Glutamatergic neuron (in vitro differentiated cells): Measurements from ENCODE around the gene CREB3L4. TPM values are rescaled to one million over a fixed set of nuclear protein-coding genes. Genes with fewer than 3 reads are reported as not detected.
"Not testable (repeated sequence)": the region's sequence is repeated elsewhere in the genome, so short reads cannot be mapped to it uniquely, and the experiment has no call there.

Source experiments
- DNase-seq: peaks from one replicate; pipeline ENCODE4 v3.0.0; 2022
- H3K27ac Mint-ChIP-seq: one replicate; pipeline ENCODE4 v1.8.0; 2020; ENCODE audit warnings: mild to moderate bottlenecking, mixed read lengths, inconsistent platforms; ENCODE audit not compliant: unreplicated experiment
- H3K27me3 Mint-ChIP-seq: one replicate; pipeline ENCODE4 v1.8.0; 2020; ENCODE audit warnings: mild to moderate bottlenecking, moderate library complexity, mixed read lengths, inconsistent platforms; ENCODE audit not compliant: unreplicated experiment
- H3K36me3 Mint-ChIP-seq: one replicate; pipeline ENCODE4 v1.8.0; 2020; ENCODE audit warnings: mild to moderate bottlenecking, mixed read lengths, inconsistent platforms; ENCODE audit not compliant: unreplicated experiment
- H3K4me1 Mint-ChIP-seq: one replicate; pipeline ENCODE4 v1.8.0; 2020; ENCODE audit warnings: mild to moderate bottlenecking, low read depth, mixed read lengths, inconsistent platforms; ENCODE audit not compliant: unreplicated experiment
- H3K4me3 Mint-ChIP-seq: one replicate; pipeline ENCODE4 v1.8.0; 2020; ENCODE audit warnings: mild to moderate bottlenecking, mixed read lengths, inconsistent platforms; ENCODE audit not compliant: unreplicated experiment
- H3K9me3 Mint-ChIP-seq: one replicate; pipeline ENCODE4 v1.8.0; 2020; ENCODE audit warnings: mild to moderate bottlenecking, moderate library complexity, mixed read lengths, inconsistent platforms; ENCODE audit not compliant: unreplicated experiment
- microRNA-seq: library from miRNA; unstranded; fragments of <30 nt; microRNA quantifications from one replicate; pipeline ENCODE4, GENCODE V29; 2020; ENCODE audit not compliant: unreplicated experiment
- total RNA-seq: library from RNA; stranded (reverse); fragmentation: NEBNext Ultra II Directional; extraction: Animal tissue kit (Norgen Biotek cat#: 25700); gene quantifications from one replicate; pipeline ENCODE4 v1.2.1, GENCODE V29; 2021; ENCODE audit not compliant: unreplicated experiment
- TF ChIP-seq, protein P1 (sequence below): fragments of 200-600 bp; sonication (generic); IDR thresholded peaks from one replicate; pipeline ENCODE4 v1.5.0; 2021; ENCODE audit not compliant: partially characterized antibody, unreplicated experiment

Gene CREB3L4
- total RNA-seq, 1 donor from 2014 or later = 14.3 TPM

DNA sequence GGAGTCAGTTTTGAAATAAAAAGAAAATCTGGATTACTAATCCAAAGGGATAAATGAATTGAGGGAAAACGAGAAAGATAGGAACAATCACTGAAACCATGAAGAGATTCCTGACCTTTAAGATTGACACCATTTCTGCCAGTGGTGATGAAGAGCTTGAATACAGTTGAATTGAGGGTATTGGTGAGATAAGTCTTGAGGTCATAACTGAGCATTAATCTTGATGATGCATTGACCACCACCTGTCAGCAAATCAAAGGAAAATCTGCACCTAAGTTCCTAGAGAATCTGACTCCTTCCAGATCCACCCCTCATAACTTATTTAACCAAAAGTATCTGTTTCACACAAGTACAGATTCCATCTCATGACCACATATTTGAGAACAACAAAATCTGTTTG, 44.4 kb downstream of the CREB3L4 start:
- TF ChIP-seq, protein P1, sequence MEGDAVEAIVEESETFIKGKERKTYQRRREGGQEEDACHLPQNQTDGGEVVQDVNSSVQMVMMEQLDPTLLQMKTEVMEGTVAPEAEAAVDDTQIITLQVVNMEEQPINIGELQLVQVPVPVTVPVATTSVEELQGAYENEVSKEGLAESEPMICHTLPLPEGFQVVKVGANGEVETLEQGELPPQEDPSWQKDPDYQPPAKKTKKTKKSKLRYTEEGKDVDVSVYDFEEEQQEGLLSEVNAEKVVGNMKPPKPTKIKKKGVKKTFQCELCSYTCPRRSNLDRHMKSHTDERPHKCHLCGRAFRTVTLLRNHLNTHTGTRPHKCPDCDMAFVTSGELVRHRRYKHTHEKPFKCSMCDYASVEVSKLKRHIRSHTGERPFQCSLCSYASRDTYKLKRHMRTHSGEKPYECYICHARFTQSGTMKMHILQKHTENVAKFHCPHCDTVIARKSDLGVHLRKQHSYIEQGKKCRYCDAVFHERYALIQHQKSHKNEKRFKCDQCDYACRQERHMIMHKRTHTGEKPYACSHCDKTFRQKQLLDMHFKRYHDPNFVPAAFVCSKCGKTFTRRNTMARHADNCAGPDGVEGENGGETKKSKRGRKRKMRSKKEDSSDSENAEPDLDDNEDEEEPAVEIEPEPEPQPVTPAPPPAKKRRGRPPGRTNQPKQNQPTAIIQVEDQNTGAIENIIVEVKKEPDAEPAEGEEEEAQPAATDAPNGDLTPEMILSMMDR = no peak
- Mint-ChIP-seq H3K36me3 (no peaks in the 10 kb centered on the region), H3K4me1 (no peaks in the 10 kb centered on the region), H3K27me3 (no peaks in the 10 kb centered on the region), H3K9me3 (peaks cover 2% of the 10 kb centered on the region), H3K4me3 (no peak overlapping the region), H3K27ac (no peak overlapping the region)
- DNase-seq = no peak

- not testable (repeated sequence) for H3K36me3 Mint-ChIP-seq, DNase-seq, H3K9me3 Mint-ChIP-seq, H3K4me1 Mint-ChIP-seq, H3K27ac Mint-ChIP-seq, H3K4me3 Mint-ChIP-seq, H3K27me3 Mint-ChIP-seq
Observed at GRCh38 chr1:154012543-154012942, 44.8 kb downstream of the CREB3L4 start.

DNA sequence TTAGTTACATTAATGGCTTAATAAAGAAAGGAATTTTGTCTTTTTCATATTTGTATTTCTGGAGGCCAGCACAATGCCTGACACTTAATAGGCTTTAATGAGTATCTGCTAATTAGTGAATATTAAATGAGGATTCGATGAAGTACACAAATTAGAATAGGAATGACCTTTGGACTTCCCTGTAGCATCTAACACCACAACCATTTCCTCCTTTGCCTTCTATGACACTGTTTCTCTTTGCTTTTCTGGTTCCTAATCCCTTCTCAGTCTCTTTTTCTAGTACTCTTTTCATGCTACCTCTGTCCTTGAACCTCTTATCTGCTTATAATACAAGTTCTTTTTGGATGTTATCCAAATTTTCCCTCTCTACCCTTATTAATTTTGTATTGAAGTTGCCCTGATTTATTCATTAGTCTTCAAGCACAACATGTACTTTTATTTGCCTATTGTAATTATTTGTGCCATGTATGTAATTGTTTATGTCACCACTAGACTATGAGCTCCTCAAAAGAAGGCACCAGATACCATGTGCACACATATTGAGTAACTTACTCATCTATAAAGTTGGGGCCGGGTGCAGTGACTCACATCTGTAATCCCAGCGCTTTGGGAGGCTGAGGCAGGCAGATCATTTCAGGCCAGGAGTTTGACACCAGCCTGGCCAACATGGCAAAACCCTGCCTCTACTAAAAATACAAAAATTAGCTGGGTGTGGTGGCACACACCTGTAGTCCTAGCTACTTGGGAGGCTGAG, 46.6 kb downstream of the CREB3L4 start:
- Mint-ChIP-seq H3K36me3 (no peaks in the 10 kb centered on the region), H3K27ac (no peak overlapping the region), H3K27me3 (peaks cover 1% of the 10 kb centered on the region), H3K9me3 (peaks cover 2% of the 10 kb centered on the region), H3K4me1 (no peaks in the 10 kb centered on the region), H3K4me3 (no peak overlapping the region)
- TF ChIP-seq, protein P1 = no peak
- no peak for DNase-seq

GRCh38 chr1:154019269-154019668, 51.6 kb downstream of the CREB3L4 start:
- Mint-ChIP-seq H3K27ac (no peak overlapping the region), H3K27me3 (peaks cover 1% of the 10 kb centered on the region), H3K4me1 (no peaks in the 10 kb centered on the region), H3K36me3 (no peaks in the 10 kb centered on the region), H3K4me3 (no peak overlapping the region), H3K9me3 (no peaks in the 10 kb centered on the region)
- no peak for DNase-seq
- TF ChIP-seq, protein P1 = no peak

- Mint-ChIP-seq H3K27me3 (peaks cover 1% of the 10 kb centered on the region), H3K9me3 (no peaks in the 10 kb centered on the region), H3K36me3 (no peaks in the 10 kb centered on the region), H3K27ac (no peak overlapping the region), H3K4me3 (no peak overlapping the region), H3K4me1 (no peaks in the 10 kb centered on the region)
- DNase-seq = no peak
- TF ChIP-seq, protein P1 = no peak
Observed at GRCh38 chr1:154019940-154020339, 52.2 kb downstream of the CREB3L4 start.

Small RNA genes within 50 kb of the gene (microRNA-seq; reads per million reads assigned to microRNA genes)
- gene MIR6737 = 3.2 reads per million, percentile 23 among the genes with 10 or more reads in this experiment

Other genes starting within 250 kb of the CREB3L4 start
- gene INTS3, start 239.9 kb upstream of the CREB3L4 start, total RNA-seq = 56.7 TPM
- gene SLC27A3, start 192.5 kb upstream of the CREB3L4 start, total RNA-seq = 10.8 TPM
- 57.6 TPM for gene GATAD2B, start 44.9 kb upstream of the CREB3L4 start, total RNA-seq
- gene DENND4B, start 21.2 kb upstream of the CREB3L4 start, total RNA-seq = 72.9 TPM
- gene CRTC2, start 9.3 kb upstream of the CREB3L4 start, total RNA-seq = 47.3 TPM
- gene SLC39A1, start 4.4 kb upstream of the CREB3L4 start, total RNA-seq = 28.1 TPM
- gene JTB, start 9.8 kb downstream of the CREB3L4 start, total RNA-seq = 48.6 TPM
- 29.9 TPM for gene RAB13, start 18.4 kb downstream of the CREB3L4 start, total RNA-seq
- 881 TPM for gene RPS27, start 22.9 kb downstream of the CREB3L4 start, total RNA-seq
- gene NUP210L, start 187.2 kb downstream of the CREB3L4 start, total RNA-seq = 0.10 TPM
- 392 TPM for gene TPM3, start 224.2 kb downstream of the CREB3L4 start, total RNA-seq
- gene CFAP141, start 238.4 kb downstream of the CREB3L4 start, total RNA-seq = not detected